ENCODE results near the gene JAKMIP3.

The JAKMIP3 gene

DNA sequence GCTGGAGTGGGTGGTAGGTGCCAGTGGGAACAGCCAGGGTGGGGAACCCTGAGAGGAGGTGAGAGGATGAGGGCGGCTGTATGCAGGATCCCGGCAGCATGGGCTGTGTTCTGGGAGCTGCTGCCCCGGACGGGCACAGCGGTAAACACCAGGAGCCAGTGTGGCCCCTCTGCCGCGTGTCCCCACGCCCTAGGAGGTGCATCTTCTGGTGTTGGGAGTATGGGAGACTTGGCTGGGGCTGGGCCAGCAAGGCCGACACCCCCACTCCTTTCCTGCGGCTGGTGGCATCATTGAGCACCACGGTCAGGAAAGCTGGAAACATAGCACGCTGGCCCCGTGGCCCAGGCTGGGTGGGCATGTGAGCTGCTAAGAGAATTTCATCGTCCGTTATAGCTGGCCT, 24.4 kb upstream of the JAKMIP3 start:
- DNase-seq, result peak in 2 of 10 donors; percentile 55 to 66
- intact Hi-C loops (cut with DNase I), result no loop called here

DNA sequence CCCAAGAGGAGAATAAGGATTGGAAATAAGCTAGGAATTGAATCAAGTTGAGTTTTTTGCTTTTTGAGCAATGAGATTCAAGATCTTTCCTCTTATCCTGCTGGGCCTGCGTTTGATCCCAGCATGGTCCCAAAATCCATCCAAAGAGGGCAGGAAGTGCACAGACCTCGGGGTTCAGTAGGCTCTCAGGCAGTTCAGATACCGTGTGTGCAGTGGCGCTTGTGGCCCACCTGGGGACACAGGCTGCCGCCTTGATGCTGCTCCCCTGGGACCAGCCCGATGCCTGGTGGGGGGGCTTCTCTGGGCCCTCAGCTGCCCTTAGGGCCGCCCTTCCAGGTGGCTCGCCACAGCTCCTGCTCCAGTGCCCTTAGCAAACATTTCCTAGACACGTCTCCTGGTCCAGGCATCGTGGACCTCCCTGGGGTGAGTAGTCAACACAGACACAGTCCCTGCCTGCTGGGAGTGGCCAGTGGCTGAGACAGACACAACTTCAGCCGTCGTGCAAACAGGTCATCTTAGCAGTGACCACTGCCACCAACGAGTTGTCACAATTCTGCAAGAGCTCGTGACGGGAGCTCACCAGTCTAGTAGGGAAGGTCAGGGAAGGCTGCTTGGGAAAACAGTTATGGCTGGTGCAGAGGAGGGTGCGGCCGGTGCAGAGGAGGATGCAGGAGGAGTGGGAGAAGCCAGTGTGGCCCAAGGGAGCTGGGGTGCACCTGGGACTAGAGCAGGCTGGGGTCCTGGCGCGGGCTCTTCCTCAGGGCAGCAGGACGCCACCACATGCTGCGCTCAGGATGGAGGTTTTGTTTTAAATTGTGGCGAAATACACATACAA, 21.7 kb upstream of the JAKMIP3 start:
- intact Hi-C loops (cut with DNase I), result no loop called here
- peak in 3 of 10 donors; percentile 54 to 80 (median 66) for DNase-seq

GRCh38 chr10:132044803-132045202, 20.9 kb upstream of the JAKMIP3 start:
- peak in 6 of 10 donors; percentile 25 to 91 (median 72) for DNase-seq
- intact Hi-C loops (cut with DNase I), result no loop called here

DNA sequence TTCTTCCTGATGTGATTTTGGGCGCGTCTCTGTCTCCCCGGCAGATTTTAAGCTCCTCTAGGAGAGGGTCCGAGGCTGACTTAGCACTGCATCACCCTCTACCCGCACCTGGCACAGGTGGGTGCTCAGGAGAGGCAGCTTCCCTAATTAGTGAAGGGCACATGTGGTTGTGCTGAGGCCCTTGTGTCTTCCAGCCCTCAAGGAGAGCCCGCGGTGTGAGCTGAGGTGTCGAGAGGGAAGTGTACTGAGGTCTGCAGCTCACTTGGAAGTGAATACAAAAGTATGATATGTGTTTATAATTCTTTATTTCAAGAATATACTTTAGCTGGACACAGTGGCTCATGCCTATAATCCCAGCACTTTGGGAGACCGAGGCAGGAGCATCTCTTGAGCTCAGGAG, 20.4 kb upstream of the JAKMIP3 start:
- peak in 1 of 10 donors; percentile 51 for DNase-seq
- intact Hi-C loops (cut with DNase I), result no loop called here

DNA sequence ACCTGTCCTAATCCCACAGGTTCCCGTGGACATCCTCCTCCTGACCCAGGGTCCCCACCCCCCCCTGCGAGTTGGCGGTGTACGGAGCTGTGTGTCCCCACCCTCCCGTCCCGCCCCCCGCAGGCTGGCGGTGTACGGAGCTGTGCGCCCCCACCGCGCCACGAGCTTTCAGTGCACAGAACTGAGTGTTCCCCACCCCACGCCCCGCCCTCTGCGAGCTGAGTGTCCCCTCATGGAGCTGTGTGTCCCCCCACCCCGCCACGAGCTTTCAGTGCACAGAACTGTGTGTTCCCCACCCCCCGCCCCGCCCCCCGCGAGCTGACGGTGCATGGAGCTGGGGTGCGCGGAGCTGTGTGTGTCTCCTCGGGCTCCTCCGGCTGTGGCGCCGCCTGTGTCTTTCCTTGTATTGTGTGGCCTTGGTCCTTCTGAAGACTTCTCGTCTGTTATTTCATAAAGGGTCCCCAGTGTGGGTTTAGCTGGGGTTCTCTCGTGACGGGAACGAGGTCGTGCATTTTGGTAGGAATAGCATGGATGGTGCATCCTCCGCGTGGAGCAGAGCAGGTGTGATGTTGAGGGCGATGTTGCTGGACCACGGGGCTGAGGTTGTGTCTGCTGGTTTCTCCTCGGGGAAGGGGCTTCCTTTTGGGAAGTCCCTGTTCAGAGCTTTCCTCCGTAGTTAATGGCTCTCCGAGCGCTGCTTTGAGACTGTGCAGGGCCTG, 18.0 kb upstream of the JAKMIP3 start:
- DNase-seq, result peak in 3 of 10 donors; percentile 37 to 74 (median 61)
- intact Hi-C loops (cut with DNase I), result no loop called here

DNA sequence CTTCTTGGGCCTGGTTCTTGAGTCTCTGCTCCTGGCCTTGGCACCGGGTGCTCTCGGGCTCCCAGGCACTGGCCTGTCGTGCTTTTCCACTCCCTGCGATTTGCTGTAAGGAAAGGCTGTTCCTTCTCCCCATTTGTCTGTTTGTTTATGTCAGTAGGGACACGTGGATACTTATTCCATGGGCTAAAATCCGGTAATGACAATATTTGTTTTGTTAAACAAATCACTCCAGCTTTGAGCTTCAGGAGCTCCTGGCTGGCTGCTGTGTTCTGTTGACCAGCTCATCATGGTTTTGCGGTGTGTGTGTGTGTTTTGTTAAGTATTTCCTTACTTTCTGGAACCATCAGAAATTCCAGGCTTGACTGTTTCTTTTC, 17.5 kb upstream of the JAKMIP3 start:
- intact Hi-C loops (cut with DNase I), result no loop called here
- DNase-seq, result no peak

DNA sequence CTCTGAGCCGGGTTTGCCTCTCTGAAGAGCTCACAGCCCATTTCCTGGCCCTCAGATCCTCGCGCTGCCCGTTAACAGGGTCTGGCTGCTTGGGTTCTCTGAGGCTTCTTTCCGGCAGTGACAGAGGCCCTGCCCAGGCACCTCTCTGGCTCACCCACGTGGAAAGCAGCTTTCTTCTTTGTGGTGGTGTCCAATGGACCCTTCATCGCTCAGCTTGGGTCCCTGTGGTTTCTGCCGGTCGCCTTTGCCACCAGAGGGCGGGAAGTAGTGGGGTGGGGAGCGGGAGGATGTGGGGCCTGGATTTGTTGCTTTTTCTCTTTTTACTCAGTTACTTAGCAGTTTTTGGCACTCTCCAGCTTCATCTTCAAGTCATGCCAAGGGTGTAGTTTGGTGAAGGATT, 15.6 kb upstream of the JAKMIP3 start:
- intact Hi-C loops (cut with DNase I), result no loop called here

GRCh38 chr10:132052124-132052523, 13.6 kb upstream of the JAKMIP3 start:
- DNase-seq, result no peak
- intact Hi-C loops (cut with DNase I), result no loop called here

More for the DNA sequence above, 15.6 kb upstream of the JAKMIP3 start:
- DNase-seq, result peak in 3 of 10 donors; percentile 39 to 51 (median 45)

DNA sequence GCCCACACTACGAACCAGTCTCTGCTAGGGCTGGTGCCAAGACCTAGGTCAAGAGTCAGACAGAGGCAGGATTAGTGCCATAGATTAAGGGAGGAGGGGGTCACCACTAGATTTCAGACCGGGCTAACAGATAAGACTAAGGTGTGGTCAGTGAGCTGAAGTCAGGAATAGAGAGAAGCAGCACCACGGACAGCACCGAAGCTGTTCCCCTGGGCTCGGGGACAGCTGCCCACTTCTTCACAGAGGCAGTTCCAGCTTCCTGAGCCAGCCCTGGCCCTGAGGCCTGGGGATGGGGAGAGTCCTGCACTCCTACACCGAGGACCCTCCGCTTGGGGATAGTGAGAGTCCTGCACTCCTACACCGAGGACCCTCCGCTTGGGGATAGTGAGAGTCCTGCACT, 11.2 kb upstream of the JAKMIP3 start:
- intact Hi-C loops (cut with DNase I), result no loop called here
- DNase-seq, result peak in 3 of 10 donors; percentile 7 to 49 (median 13)

GRCh38 chr10:132055616-132056015, 10.1 kb upstream of the JAKMIP3 start:
- peak in 1 of 10 donors; percentile 63 for DNase-seq
- intact Hi-C loops (cut with DNase I), result no loop called here

DNA sequence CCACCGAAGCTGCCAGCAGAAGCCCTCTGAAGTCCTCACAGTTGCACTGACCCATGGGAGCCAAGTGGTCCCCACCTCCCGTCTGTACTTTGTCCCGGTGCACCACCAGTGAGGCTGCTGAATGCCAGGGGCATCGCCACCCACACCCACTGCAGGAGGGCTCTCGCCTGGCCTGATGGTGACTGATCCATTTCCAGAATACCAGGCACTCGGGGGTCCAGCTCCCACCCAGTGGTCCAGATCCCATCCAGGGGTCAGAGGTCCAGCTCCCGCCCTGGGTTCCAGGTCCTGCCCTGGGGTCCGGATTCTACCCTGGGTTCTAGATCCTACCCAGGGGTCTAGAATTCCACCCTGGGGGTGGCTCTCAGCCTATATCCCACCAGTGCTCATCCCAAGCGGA, 9.1 kb upstream of the JAKMIP3 start:
- DNase-seq, result peak in 3 of 10 donors; percentile 25 to 70 (median 58)
- intact Hi-C loops (cut with DNase I), result no loop called here

DNA sequence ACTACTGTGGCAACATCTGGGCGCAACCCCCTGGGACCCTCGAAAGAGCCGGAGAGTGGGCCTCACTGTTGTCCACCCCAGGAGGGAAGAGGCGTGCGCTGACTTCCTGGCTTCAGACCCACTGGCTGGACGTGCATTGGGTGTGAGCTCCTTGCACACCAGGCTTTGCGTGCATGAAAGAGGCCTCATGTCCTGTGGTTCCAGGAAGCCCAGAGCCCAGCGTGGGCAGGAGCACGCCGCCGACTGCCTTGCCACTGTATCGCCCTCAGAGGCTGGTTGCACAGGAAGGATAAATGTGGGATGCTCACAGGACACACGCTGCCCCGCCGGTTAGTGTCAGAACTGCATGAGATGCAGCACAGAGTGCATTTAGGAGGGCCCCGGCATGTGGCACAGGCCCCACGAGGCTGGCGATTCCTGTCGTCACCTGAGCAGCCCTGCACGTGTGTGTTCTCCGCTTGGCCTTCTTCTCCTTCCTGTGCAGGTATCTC, 8.5 kb upstream of the JAKMIP3 start:
- intact Hi-C loops (cut with DNase I), result no loop called here
- DNase-seq, result peak in 3 of 10 donors; percentile 28 to 77 (median 67)

- intact Hi-C loops (cut with DNase I), result no loop called here
- DNase-seq, result peak in 3 of 10 donors; percentile 29 to 77 (median 32)
These were observed 7.5 kb upstream of the JAKMIP3 start for GRCh38 chr10:132058111-132058745.

GRCh38 chr10:132058793-132059759, 6.7 kb upstream of the JAKMIP3 start:
- DNase-seq, result peak in 3 of 10 donors; percentile 50 to 66 (median 63)
- intact Hi-C loops (cut with DNase I), result no loop called here

DNA sequence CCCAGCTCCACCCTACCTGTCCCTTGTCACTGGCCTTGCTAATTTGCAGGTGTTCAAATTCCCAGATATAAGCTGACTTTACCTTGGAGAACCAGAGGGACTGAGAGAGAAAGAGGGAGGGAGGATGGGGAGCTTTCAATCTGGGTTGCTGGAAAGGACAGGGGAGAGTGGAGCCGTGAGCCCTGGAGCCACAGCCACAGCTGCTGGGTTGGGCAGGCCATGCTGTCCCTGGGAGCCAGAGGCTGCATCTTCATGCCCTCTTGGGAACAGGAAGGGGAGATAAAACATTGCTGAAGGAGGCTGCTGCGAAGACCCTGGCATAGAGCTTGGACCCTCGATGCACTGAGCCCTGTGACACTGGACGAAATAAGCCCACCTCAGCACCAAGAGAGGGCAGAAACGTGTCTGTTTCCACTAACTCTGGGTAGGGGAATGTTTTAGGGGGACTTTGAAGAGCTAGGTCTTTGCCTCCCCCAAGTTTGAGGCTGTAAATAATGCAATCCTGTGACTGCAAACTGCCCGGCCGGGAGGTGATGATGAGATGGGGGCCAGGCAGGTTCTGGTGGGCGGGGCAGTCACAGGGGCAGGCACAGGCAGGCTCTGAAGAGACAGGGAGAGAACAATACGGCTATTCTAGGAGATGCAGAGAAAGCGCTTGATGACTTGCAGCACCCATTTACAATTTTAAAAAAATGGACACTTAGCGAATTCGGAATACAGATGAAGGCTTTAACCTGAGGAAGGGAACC, 5.8 kb upstream of the JAKMIP3 start:
- intact Hi-C loops (cut with DNase I), result no loop called here
- peak in 6 of 10 donors; percentile 39 to 92 (median 75) for DNase-seq

- DNase-seq, result no peak
- intact Hi-C loops (cut with DNase I), result no loop called here
These were observed 4.7 kb upstream of the JAKMIP3 start for GRCh38 chr10:132061030-132061429.

DNA sequence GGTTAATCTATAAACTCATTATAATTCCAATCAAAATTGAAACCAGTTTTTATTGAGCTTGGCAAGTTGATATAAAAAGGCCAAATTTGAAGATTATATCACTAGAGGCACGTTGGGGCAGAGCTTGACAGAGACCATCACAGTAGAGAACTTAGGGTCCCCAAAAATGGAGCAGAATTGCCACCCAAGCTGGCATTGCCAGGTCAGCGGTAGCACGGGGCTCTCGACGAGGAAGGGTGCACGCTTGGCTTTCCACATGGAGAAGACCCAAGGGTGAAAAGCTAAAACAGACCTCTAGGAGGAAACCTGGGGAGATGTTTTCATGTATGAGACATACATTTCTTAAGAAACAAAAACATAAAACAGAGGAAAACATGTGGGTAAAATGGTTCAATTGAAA, 4.3 kb upstream of the JAKMIP3 start:
- no peak for DNase-seq
- intact Hi-C loops (cut with DNase I), result no loop called here

DNA sequence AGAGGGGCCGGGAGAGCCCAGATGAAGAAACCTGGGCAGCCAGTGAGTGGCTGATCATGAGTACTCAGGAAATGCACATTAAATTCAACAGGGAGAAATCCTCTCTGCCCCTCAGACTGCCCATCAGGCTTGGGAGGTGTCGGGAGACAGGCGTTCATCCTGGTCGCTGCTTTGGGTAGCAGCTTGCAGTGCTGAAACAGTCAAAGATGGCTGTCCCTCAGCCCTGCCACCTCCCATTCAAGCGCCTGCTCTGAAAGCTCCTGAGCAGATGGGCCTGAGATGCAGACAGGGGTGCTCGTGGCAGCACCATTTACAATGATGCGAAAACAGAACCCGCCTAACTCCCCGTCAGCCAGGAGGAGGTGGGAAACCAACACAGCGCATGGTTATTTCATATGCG, 3.6 kb upstream of the JAKMIP3 start:
- intact Hi-C loops (cut with DNase I), result no loop called here
- peak in 1 of 10 donors; percentile 81 for DNase-seq
